ENCODE data around the gene MFSD8.
"Not testable (repeated sequence)": the region's sequence is repeated elsewhere in the genome, so short reads cannot be mapped to it uniquely, and the experiment has no call there.

Gene MFSD8

DNA sequence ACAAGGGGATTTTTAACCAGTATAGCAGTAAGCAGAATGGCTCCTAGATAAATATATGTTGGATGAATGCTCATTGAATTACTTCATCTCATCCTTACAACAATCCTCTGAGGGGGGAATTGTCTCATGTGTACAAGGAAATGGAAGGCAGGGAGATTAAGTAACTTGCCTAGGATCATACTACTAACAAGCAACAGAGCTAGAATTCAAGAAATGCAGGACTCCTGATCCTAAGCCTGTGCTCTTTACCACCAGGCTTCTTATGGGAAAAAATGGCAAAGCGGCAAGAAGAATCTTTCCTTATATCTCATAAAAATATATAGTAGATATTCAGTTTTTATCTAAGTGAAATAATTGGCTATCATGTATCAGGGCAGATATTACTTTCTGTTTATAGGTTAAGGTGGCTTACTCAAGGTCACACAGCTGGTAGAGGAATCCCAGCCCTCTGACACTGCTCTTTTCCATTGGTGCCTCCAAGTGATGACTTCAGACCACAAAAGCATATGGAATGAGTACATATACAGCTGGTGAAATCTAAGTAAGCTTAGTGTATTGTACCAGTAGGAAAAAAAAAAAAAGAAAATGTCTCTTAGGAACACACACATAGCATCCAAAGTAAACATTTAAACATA is 2.3 kb upstream of the MFSD8 start (continued):
- TF ChIP-seq, protein P1, sequence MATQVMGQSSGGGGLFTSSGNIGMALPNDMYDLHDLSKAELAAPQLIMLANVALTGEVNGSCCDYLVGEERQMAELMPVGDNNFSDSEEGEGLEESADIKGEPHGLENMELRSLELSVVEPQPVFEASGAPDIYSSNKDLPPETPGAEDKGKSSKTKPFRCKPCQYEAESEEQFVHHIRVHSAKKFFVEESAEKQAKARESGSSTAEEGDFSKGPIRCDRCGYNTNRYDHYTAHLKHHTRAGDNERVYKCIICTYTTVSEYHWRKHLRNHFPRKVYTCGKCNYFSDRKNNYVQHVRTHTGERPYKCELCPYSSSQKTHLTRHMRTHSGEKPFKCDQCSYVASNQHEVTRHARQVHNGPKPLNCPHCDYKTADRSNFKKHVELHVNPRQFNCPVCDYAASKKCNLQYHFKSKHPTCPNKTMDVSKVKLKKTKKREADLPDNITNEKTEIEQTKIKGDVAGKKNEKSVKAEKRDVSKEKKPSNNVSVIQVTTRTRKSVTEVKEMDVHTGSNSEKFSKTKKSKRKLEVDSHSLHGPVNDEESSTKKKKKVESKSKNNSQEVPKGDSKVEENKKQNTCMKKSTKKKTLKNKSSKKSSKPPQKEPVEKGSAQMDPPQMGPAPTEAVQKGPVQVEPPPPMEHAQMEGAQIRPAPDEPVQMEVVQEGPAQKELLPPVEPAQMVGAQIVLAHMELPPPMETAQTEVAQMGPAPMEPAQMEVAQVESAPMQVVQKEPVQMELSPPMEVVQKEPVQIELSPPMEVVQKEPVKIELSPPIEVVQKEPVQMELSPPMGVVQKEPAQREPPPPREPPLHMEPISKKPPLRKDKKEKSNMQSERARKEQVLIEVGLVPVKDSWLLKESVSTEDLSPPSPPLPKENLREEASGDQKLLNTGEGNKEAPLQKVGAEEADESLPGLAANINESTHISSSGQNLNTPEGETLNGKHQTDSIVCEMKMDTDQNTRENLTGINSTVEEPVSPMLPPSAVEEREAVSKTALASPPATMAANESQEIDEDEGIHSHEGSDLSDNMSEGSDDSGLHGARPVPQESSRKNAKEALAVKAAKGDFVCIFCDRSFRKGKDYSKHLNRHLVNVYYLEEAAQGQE (tag by site-specific recombination; IDR thresholded peaks at IDR 0.05) = no peak
- TF ChIP-seq ZNF791 (tag by site-specific recombination; IDR thresholded peaks at IDR 0.05) (no peak), ZNF19 (tag by site-specific recombination; IDR thresholded peaks at IDR 0.05; ENCODE audit: low read depth) (no peak), ZNF184 (tag by site-specific recombination; IDR thresholded peaks at IDR 0.05) (no peak), ZBTB1 (tag by site-specific recombination; IDR thresholded peaks at IDR 0.05) (no peak)

DNA sequence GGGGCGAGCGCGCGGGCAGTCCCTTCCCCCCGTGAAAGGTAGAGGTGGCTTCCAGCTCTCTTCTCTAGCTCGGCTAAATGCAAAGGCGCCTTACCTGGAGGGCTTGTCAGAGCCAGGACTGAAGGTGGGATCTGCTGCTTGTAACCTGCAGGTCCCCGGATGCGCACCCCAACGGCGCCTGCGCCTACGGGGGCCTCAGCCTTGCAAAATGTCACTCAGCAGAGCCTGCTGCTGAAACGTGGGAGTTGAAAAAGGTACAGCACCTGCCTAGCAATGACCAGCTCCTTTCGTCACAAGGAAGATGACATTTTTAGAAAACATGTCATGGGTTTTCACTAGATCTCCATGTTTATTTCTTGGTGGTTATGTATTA is 816 bp upstream of the MFSD8 start:
- ChIA-PET CTCF (interaction anchor here (0.5 to 1.0 kb wide), 4 partner anchors 46 to 776 kb away, joined by 3 to 4 read pairs (median 3); no protein-coding TSS in a partner anchor), POLR2A (interaction anchor here (0.7 to 2.1 kb wide), 7 partner anchors 8 to 343 kb away, joined by 3 to 32 read pairs (median 5); partner anchors contain the start of genes LARP1B, PGRMC2 and PLK4)
- peak; percentile 6; the same call in 1 of the 2 replicates for TF ChIP-seq ZBTB48 (tag by site-specific recombination; IDR thresholded peaks at IDR 0.05)
- TF ChIP-seq, protein P2, sequence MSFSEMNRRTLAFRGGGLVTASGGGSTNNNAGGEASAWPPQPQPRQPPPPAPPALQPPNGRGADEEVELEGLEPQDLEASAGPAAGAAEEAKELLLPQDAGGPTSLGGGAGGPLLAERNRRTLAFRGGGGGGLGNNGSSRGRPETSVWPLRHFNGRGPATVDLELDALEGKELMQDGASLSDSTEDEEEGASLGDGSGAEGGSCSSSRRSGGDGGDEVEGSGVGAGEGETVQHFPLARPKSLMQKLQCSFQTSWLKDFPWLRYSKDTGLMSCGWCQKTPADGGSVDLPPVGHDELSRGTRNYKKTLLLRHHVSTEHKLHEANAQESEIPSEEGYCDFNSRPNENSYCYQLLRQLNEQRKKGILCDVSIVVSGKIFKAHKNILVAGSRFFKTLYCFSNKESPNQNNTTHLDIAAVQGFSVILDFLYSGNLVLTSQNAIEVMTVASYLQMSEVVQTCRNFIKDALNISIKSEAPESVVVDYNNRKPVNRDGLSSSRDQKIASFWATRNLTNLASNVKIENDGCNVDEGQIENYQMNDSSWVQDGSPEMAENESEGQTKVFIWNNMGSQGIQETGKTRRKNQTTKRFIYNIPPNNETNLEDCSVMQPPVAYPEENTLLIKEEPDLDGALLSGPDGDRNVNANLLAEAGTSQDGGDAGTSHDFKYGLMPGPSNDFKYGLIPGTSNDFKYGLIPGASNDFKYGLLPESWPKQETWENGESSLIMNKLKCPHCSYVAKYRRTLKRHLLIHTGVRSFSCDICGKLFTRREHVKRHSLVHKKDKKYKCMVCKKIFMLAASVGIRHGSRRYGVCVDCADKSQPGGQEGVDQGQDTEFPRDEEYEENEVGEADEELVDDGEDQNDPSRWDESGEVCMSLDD (tag by site-specific recombination; IDR thresholded peaks at IDR 0.05) = no peak; the same call in 1 of the 2 replicates
- peak; percentile 51; the same call in 1 of the 2 replicates for TF ChIP-seq GLIS2 (tag by site-specific recombination; IDR thresholded peaks at IDR 0.05)
- peak; percentile 18 for TF ChIP-seq ZNF335 (tag by site-specific recombination; conservative IDR thresholded peaks at IDR 0.05)
- TF ChIP-seq ZNF423 (tag by site-specific recombination; IDR thresholded peaks at IDR 0.05) = peak; percentile 61; the same call in 1 of the 2 replicates
- 0 out of 2 replicates have a peak, but pooled peaks have one; percentile 6 for TF ChIP-seq ZFP37 (tag by site-specific recombination; IDR thresholded peaks at IDR 0.05)
- TF ChIP-seq, protein P3, sequence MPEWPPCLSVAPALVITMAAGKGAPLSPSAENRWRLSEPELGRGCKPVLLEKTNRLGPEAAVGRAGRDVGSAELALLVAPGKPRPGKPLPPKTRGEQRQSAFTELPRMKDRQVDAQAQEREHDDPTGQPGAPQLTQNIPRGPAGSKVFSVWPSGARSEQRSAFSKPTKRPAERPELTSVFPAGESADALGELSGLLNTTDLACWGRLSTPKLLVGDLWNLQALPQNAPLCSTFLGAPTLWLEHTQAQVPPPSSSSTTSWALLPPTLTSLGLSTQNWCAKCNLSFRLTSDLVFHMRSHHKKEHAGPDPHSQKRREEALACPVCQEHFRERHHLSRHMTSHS (tag by site-specific recombination; IDR thresholded peaks at IDR 0.05) = no peak
- Histone ChIP-seq H3K4me1 (ENCODE audit: control insufficient read depth, insufficient read depth, low read length) (no peaks in the 10 kb centered on the region), H3K9me3 (ENCODE audit: control insufficient read depth, insufficient read depth, low read depth, low read length) (no peaks in the 10 kb centered on the region), H3K36me3 (ENCODE audit: control insufficient read depth in 2 of 2, insufficient read depth in 1 of 2, low read length in 2 of 2) (peaks cover 0 to 13% of the 10 kb centered on the region in 2 experiments; a peak in 1 of 3 replicates), H3K4me3 (ENCODE audit: low read depth, low read length) (peak overlapping the region; percentile 69), H3K27ac (ENCODE audit: extremely low read depth, low read depth, low read length) (peak overlapping the region; percentile 61)

DNA sequence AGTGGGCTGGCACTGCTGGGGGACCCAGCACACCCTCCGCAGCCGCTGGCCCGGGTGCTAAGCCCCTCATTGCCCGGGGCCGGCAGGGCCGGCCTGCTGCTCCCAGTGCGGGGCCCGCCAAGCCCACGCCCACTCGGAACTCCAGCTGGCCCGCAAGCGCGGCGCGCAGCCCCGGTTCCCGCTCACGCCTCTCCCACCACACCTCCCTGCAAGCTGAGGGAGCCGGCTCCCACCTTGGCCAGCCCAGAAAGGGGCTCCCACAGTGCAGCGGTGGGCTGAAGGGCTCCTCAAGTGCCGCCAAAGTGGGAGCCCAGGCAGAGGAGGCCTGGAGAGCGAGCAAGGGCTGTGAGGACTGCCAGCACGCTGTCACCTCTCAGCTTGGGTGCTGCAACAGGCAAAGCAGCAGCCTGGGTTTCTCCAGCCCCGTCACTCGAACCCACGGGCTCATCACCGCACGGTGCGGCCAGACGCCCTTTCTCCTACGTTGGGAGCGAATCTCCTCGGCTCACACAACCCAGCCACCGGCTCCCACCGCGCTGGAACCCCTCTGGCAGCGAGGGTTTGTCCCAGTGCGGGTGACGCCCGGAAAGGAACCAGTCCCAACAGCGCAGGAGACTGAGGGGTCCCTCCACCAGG is 429 bp downstream of the MFSD8 start:
- CTCF ChIA-PET; H3K9me3 ChIP-seq (ENCODE audit: control insufficient read depth, insufficient read depth, low read depth, low read length); H3K4me1 ChIP-seq (ENCODE audit: control insufficient read depth, insufficient read depth, low read length): not testable (repeated sequence)
- H3K36me3 ChIP-seq (ENCODE audit: control insufficient read depth in 2 of 2, insufficient read depth in 1 of 2, low read length in 2 of 2) = peaks cover 0 to 13% of the 10 kb centered on the region in 2 experiments; a peak in 1 of 3 replicates
- H3K27ac ChIP-seq (ENCODE audit: extremely low read depth, low read depth, low read length) = peak overlapping the region; percentile 47; the same call in 1 of the 2 replicates
- POLR2A ChIA-PET = interaction anchor here (0.7 to 2.1 kb wide), 13 partner anchors 10 to 342 kb away, joined by 3 to 32 read pairs (median 4); partner anchors contain the start of genes INTU, LARP1B, PGRMC2 and PLK4
- H3K4me3 ChIP-seq (ENCODE audit: low read depth, low read length) = peak overlapping the region; percentile 69
- TF ChIP-seq, protein P4, sequence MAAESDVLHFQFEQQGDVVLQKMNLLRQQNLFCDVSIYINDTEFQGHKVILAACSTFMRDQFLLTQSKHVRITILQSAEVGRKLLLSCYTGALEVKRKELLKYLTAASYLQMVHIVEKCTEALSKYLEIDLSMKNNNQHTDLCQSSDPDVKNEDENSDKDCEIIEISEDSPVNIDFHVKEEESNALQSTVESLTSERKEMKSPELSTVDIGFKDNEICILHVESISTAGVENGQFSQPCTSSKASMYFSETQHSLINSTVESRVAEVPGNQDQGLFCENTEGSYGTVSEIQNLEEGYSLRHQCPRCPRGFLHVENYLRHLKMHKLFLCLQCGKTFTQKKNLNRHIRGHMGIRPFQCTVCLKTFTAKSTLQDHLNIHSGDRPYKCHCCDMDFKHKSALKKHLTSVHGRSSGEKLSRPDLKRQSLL (tag by site-specific recombination; IDR thresholded peaks at IDR 0.05) = 0 out of 2 replicates have a peak, but pooled peaks have one; percentile 19
- TF ChIP-seq, protein P5, sequence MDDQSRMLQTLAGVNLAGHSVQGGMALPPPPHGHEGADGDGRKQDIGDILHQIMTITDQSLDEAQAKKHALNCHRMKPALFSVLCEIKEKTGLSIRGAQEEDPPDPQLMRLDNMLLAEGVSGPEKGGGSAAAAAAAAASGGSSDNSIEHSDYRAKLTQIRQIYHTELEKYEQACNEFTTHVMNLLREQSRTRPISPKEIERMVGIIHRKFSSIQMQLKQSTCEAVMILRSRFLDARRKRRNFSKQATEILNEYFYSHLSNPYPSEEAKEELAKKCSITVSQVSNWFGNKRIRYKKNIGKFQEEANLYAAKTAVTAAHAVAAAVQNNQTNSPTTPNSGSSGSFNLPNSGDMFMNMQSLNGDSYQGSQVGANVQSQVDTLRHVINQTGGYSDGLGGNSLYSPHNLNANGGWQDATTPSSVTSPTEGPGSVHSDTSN (CRISPR knock-in tag; IDR thresholded peaks at IDR 0.05) = 0 out of 2 replicates have a peak, but pooled peaks have one; percentile 10
- TF ChIP-seq EGR2 (tag by site-specific recombination; IDR thresholded peaks at IDR 0.05; ENCODE audit: low read depth) = peak; percentile 61; the same call in 1 of the 2 replicates
- peak; percentile 67 for TF ChIP-seq SCRT2 (tag by site-specific recombination; IDR thresholded peaks at IDR 0.05)
- TF ChIP-seq YY1 (tag by site-specific recombination; IDR thresholded peaks at IDR 0.05) = peak; percentile 72; the same call in 1 of the 2 replicates
- peak; percentile 21; the same call in 1 of the 2 replicates for TF ChIP-seq ZBTB20 (tag by site-specific recombination; IDR thresholded peaks at IDR 0.05)
- TF ChIP-seq KLF9 (tag by site-specific recombination; IDR thresholded peaks at IDR 0.05; ENCODE audit: low read depth) = peak; percentile 82
- 0 out of 2 replicates have a peak, but pooled peaks have one; percentile 7 for TF ChIP-seq KLF16 (tag by site-specific recombination; IDR thresholded peaks at IDR 0.05)
- peak; percentile 65 for TF ChIP-seq ZFHX2 (tag by site-specific recombination; conservative IDR thresholded peaks at IDR 0.05)
- TF ChIP-seq ZNF664 (tag by site-specific recombination; IDR thresholded peaks at IDR 0.05) = 0 out of 2 replicates have a peak, but pooled peaks have one; percentile 8

All from HEK293 (cell line).